ENCODE results near the gene ZNF2. TPM values are rescaled to one million over a fixed set of nuclear protein-coding genes. Genes with fewer than 3 reads are reported as not detected.

Gene ZNF2
- total RNA-seq, 1 experiment from 2014 or later: 2.4 TPM

GRCh38 chr2:95204396-95204795 is 38.8 kb downstream of the ZNF2 start (continued):
- TF ChIP-seq CDX4 (CRISPR knock-in tag; IDR thresholded peaks at IDR 0.05; ENCODE audit: borderline replicate concordance) (no peak), NR2C2 (CRISPR knock-in tag; IDR thresholded peaks at IDR 0.05) (no peak)

DNA sequence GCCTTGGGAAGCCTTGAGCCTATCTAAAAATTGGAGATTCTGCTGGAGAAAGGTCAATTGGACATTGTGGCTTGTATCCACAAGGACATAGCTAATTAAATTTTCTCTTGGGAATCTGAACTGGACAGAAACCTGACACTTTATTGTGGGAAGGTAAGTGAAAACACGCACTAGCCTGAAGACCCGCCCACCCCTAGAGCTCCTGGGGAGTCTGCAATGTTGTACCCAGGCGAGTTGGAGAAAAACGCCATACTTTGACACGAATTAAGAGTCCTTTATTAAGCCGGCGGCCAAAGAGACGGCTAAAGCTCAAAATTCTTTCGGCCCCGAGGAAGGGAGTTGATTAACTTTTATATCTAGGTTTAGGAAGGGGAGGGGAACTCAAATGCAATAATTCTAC is 40.5 kb downstream of the ZNF2 start:
- peaks cover 14% of the 10 kb centered on the region for H3K9me3 Mint-ChIP-seq
- peaks cover 20% of the 10 kb centered on the region for H3K36me3 Mint-ChIP-seq
- H3K4me3 Mint-ChIP-seq: peak overlapping the region; percentile 91
- peak; percentile 12 for DNase-seq (ENCODE audit: low spot score)
- H3K4me1 Mint-ChIP-seq: peaks cover 21% of the 10 kb centered on the region
- peaks cover 22% of the 10 kb centered on the region for H3K27me3 Mint-ChIP-seq (ENCODE audit: low read depth)
- TF ChIP-seq ZSCAN18 (CRISPR knock-in tag; IDR thresholded peaks at IDR 0.05): no peak
- TF ChIP-seq ZNF416 (CRISPR knock-in tag; IDR thresholded peaks at IDR 0.05): no peak
- ATAC-seq: no peak
- CTCF ChIA-PET: interaction anchor here (0.7 to 1.3 kb wide), 8 partner anchors 10 to 184 kb away, joined by 3 to 5 read pairs (median 3); partner anchors contain the start of gene ZNF2
- POLR2A ChIA-PET: interaction anchor here (0.6 kb wide), 1 partner anchor 519 kb away, joined by 3 read pairs; no protein-coding TSS in a partner anchor
- 0 out of 2 replicates have a peak overlapping the region, but pooled peaks have one; percentile 44 for H3K27ac Mint-ChIP-seq

DNA sequence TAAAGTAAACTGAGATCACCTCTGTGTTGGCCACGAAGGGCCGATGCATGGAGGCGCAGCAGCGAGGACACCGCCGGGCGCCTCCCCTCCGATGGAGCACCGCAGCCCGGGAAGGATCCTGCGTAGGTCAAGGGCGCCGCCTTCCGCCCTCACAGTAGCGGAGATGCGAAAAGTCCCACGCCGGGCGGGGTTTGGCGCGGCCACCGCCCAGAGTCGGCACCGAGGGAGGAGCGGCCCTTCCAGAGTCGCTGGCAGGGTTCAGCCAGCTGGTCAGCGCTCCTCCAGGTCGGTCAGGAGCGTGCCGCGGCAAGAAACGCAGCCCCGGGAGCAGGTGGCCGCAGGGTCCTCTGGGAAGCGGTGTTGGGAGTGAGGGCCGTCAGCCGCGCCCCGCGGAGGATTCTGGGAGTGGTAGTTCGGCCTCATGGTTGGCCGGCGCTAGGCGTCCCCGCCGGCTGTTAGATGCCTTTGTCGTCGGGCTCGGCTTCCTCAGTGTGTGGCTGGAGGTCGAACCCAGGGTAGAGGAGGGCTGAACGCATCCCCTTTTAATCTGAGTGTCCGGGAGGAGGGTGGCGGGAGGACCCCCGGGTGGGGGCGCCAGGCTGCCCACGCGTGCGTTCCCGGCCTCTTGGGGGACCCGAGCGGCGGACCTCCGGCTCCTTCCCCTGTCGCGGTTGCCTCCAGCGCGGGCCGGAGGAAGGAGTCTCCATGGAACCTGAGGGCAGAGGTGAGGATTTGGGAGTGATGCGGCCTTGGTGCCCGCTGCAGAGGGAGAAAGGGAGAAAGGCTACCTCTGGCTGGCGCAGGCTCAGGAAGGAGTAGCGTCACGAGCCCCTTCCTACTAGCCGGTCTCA is 41.7 kb downstream of the ZNF2 start, which contains the start of gene ZNF892:
Gene ZNF892 (plus strand): TSS at position 411 of the 851 bp plus-strand sequence. CDS start 295 bp downstream, at position 706.
- peaks cover 25% of the 10 kb centered on the region for H3K9me3 Mint-ChIP-seq
- DNase-seq (ENCODE audit: low spot score) (peak; percentile 95), ATAC-seq (peak; percentile 95)
- peak within 1 kb of the TSS; percentile 91 for H3K4me3 Mint-ChIP-seq
- peaks cover 22% of the 10 kb centered on the region for H3K27me3 Mint-ChIP-seq (ENCODE audit: low read depth)
- H3K4me1 Mint-ChIP-seq: peaks cover 21% of the 10 kb centered on the region
- peak within 1 kb of the TSS; percentile 95 for H3K27ac Mint-ChIP-seq
- ChIA-PET POLR2A (no interaction called here), CTCF (interaction anchor here (1.3 kb wide), 1 partner anchor 17 kb away, joined by 5 read pairs; no protein-coding TSS in a partner anchor)
- H3K36me3 Mint-ChIP-seq: peaks cover 32% of the 10 kb centered on the region
- TF ChIP-seq, protein P1, sequence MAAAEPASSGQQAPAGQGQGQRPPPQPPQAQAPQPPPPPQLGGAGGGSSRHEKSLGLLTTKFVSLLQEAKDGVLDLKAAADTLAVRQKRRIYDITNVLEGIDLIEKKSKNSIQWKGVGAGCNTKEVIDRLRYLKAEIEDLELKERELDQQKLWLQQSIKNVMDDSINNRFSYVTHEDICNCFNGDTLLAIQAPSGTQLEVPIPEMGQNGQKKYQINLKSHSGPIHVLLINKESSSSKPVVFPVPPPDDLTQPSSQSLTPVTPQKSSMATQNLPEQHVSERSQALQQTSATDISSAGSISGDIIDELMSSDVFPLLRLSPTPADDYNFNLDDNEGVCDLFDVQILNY (CRISPR knock-in tag; IDR thresholded peaks at IDR 0.05): 0 out of 2 replicates have a peak, but pooled peaks have one; percentile 8
- TF ChIP-seq SMAD4 (CRISPR knock-in tag; IDR thresholded peaks at IDR 0.05) (0 out of 2 replicates have a peak, but pooled peaks have one; percentile 57), TCF7 (CRISPR knock-in tag; IDR thresholded peaks at IDR 0.05; ENCODE audit: low read depth) (no peak), JUN (CRISPR knock-in tag; IDR thresholded peaks at IDR 0.05) (0 out of 2 replicates have a peak, but pooled peaks have one; percentile 24), ZBTB21 (CRISPR knock-in tag; IDR thresholded peaks at IDR 0.05; ENCODE audit: borderline replicate concordance) (0 out of 2 replicates have a peak, but pooled peaks have one; percentile 76), PRDM15 (CRISPR knock-in tag; IDR thresholded peaks at IDR 0.05) (peak; percentile 32; the same call in 1 of the 2 replicates), FOXP1 (CRISPR knock-in tag; IDR thresholded peaks at IDR 0.05; ENCODE audit: borderline replicate concordance) (peak; percentile 31; the same call in 1 of the 2 replicates), STAT6 (CRISPR knock-in tag; conservative IDR thresholded peaks at IDR 0.05; ENCODE audit: low read depth) (no peak), ETV6 (CRISPR knock-in tag; IDR thresholded peaks at IDR 0.05) (0 out of 2 replicates have a peak, but pooled peaks have one; percentile 53), MAX (CRISPR knock-in tag; IDR thresholded peaks at IDR 0.05) (peak; percentile 90), CBFB (CRISPR knock-in tag; IDR thresholded peaks at IDR 0.05; ENCODE audit: low read depth) (0 out of 2 replicates have a peak, but pooled peaks have one; percentile 65), OVOL2 (CRISPR knock-in tag; IDR thresholded peaks at IDR 0.05; ENCODE audit: borderline replicate concordance) (no peak), ZNF317 (CRISPR knock-in tag; IDR thresholded peaks at IDR 0.05; ENCODE audit: borderline replicate concordance, low read depth) (0 out of 2 replicates have a peak, but pooled peaks have one; percentile 10), USF1 (CRISPR knock-in tag; IDR thresholded peaks at IDR 0.05) (peak; percentile 55), ELF4 (CRISPR knock-in tag; IDR thresholded peaks at IDR 0.05; ENCODE audit: low read depth) (no peak), ZNF263 (CRISPR knock-in tag; IDR thresholded peaks at IDR 0.05; ENCODE audit: low read depth) (peak; percentile 95)
